Inferior parietal cortex (tissue), 1 donor: Measurements from ENCODE around the gene BPIFB6.
"Not testable (repeated sequence)": the region's sequence is repeated elsewhere in the genome, so short reads cannot be mapped to it uniquely, and the experiment has no call there.

Experiments used
- DNase-seq: peaks from one replicate; pipeline ENCODE4 v3.0.0-alpha.2; 2016; ENCODE audit errors: extremely low spot score

The BPIFB6 gene

DNA sequence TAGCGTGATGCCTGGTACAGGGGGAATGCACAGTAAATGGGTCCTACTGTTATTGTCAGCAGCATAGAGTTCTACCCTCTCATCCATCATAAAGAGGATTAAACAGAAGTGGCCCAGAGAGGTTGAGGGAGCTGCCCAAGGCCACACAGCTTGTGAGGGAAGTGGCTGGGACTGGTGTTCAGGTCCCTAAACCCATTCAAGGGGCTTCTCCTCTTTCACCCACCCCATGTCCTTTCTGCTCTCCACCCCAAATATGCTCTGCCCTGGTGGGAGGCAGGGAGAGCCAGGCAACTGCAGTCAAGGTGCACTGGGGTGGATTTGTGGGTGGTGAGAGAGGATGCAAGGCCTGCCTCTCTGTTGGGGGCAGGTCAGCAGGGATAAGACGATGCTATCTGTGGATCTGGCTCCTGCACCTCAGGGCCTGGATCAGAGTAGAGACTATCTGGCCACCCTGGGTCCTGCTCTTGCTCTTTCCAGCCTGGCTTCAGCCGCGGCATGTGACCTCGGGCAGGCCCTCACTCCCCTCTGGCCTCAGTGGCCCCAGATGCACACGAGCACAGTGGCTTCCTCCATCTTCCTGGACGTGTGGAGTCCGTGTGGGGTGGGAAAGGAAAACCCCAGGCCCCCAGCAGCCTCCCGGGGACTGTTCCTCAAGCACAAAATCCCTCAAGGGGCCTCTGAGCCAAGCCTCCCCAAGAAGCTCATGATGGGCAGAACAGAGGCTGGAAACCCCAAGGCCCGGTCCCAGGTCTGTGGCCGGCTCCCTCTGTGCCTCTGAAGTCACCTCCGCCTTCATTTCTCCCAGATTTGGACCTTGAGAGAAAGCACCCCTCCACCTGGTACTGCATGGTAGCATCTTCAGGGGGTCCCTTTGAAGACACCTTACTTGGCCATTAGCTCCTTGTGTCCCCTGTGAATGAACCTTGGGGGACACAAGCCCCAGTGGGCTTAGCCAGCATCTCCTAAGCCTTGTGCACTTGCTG, 3.4 kb upstream of the BPIFB6 start:
- no peak for DNase-seq

DNA sequence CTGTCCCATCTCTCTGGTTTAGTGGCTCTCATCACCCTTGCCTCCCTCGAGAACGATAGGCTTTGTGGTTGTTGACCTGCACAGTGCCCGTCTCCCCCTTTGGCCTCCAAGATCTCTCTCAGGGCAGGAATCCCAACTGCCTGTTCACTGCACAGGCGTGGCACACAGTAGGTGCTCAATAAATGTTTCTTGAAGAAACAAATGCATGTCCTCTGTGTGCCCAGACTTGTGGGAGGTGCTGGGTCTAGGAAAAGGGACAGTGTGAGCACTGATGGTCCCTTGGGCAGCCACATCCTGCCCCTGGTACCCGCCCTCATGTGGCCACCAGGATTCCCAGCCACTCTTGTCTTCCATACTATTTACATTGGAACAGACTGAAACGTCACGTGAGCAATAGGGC, 2.6 kb upstream of the BPIFB6 start:
- DNase-seq, result no peak

DNA sequence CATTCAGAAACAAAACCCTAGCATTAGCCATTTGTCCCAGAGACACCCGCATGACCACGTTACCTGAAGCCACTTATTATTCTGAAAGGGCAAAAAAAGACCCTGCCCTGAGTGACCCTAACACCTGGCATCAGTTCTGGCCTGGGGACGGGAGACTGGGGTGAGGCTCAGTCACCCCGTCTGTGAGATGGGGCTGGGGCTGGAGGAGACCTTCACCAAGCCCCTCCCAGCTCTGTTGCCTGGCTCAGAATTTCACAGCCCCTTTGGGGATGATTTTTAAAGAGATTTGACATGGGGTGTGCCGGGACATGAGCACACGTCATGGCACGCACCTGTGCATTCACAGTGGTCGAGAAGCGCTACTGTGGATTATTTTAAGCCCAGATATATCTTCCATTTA, 1.4 kb upstream of the BPIFB6 start:
- DNase-seq, result no peak

DNA sequence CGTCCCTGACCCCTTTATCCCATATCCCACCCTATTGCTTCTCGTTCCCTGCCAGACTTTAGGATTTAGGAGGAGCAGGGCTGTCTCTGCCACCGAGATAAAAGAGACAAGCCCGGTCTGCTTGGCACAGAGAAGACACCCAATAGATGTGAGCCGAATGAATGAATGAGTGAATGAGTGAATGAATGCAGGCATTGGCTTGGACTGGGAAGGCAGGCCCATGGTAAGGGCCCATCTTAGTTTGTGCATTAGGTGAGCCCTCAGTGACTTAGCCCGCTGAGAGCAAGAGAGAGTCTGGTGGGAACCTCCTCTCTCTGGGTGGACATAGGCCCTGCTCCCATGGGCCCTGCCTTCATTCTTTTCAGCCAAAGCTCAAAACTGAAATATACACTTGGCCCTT, 879 bp upstream of the BPIFB6 start:
- no peak for DNase-seq

DNA sequence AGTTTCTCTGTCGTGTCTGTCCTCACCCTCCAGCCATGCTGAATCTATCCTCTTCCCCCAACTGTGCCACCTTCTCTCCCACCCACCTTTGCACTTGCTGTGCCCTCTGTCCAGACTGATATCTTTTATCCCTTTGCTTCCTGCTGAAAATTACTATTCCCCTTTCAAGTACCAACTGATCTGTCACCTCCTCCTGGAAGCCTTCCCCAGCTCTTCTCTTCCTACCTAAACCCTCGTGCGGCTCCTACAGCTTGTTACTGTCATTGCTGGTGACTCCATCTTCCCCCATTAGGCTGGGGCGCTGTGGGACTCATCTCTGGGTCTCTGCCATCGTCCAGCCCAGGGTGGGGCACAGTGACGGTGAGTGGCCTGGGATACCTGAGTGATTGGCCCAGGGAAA, 1.1 kb downstream of the BPIFB6 start:
- no peak for DNase-seq

DNA sequence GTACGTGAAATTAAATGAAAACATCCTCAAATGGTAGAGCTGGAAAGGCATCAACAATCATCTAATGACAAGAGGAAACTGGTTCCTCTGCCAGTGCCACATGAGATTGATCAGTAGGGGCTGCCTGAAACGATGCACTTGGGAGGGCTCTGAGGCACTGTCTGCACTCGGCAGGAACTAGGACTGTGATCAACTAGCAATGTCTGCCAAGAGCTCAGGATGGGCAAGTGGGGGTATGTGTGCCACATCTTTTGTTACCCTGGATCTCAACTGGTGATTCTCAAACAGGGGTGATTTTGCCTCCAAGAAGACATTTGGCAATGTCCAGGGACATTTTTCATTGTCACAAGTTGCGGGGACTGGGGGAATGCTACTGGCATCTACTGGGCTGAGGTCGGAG, 1.9 kb downstream of the BPIFB6 start:
- DNase-seq, result no peak

DNA sequence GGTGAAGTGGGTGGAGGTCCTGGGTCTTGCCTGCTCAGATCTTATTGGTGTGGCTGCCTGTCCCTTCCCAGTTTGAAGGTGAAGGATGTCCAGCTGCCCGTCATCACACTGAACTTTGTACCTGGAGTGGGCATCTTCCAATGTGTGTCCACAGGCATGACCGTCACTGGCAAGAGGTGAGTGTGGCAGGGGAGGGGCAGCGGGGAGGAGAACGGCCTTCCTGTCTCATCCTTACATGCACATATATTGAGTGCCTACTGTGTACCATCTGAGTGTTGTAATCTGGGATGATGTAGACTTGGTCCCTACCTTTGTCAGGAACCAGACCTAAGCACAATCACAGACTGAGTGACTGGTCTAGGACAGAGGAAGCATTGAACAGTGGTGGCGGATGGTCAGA, 2.7 kb downstream of the BPIFB6 start:
- no peak for DNase-seq

DNA sequence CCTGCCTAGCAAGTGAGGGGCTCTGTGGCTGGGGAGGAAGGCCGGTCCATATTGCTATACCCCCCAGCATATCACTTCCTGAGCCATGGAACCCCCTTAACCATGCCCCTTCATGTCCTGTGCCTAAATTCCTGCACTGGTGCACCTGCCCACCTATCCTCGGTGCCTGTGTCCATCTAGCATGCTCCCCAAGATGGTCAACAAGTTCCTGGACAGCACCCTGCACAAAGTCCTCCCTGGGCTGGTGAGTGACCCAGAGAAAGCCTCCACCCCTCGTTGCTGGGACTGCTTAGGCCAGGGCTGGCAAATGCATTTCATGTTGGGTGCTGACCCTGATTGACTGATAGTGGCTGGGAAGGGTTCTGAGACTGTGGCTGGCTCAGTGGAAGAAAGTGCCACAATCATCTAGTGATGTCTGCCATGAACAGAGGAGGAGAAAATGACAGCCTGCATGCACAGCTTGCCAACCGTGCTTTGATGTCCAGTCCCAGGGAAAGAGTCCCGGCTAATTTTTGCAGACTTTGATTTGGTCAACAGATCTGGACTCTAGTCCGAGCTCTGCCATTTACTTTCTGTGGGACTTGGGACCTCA, 3.5 kb downstream of the BPIFB6 start:
- no peak for DNase-seq

DNA sequence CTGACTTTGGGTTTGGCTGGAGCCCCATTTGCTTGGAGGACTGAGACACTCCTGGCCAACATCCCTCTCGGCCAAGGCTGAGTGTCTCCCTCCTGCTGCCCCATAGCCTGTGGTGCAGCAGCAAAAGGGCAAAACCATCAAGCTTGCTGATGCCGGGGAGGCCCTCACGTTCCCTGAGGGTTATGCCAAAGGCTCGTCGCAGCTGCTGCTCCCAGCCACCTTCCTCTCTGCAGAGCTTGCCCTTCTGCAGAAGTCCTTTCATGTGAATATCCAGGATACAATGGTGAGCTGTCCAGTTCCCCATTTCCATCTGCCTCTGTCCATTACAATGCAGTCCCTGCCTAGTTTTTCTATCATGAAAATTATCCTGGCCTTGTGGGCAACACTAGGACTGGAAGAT, 6.0 kb downstream of the BPIFB6 start:
- no peak for DNase-seq

DNA sequence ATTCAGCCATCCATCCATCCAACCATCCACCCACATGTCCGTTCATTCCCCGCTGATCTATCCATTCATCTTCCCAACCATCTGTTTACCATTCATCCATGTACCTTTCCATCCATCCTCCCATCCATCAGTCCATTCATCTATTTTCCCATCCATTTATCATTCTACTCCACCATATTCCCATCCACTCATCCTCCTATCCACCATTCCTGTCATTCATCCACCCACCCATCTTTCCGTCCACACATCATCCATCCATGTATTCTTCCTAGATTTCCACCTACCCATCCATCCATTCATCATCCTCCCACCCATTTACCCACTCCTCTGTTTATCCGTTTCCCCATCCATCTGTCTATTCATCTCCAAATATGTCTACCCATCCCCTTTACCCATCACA, 6.8 kb downstream of the BPIFB6 start:
- no peak for DNase-seq

DNA sequence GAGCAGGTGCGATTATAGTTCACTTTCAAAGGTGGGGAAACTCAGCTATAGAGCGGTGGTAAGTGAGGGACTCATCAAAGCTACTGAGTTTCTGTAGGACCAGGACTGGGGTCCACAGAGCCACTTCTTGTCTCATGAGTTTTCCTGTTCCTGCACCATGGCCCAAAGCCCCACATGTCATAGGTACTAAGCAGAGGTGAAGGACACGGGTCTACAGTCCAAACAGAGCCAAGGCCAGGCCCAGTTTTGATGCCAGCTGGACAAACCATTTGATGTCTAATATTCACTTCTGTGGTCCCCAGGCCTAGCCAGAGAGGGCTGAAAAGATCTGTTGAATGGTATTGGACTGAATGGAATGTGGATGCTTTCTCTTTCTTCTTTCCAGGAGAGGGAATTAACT, 11.0 kb downstream of the BPIFB6 start:
- DNase-seq, result no peak

DNA sequence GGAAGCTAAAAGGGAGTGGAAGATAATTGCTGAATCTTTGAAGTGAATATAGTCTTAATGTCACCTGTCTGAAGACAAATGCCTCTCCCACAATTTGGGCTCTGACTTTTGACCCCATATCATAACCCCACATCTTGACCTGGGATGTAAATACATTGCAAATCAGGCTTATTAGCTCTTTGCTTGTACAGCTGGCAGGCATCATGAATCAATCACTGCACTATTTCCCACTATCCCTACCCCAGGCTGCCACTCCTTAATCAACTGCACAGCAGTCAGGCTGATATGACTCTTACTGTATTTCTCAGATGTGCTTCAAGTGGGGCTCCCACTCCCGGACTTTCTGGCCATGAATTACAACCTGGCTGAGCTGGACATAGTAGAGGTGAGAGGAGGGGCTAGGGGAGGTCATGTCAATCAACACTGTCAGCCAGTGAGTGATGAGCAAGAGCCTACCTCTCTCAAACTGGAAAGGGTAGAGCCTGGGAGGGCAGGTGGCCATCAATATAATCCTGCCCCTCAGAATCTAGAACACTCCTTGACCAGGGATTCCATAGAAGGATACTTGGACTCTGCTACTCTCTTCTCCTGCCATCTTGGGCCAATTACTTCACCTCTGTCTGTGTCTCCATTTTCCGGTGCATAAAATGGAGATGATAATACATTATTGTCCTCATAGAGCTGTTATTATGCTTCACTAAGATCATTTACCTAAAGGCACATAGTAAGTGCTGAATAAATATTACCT, 11.7 kb downstream of the BPIFB6 start:
- DNase-seq, result no peak

DNA sequence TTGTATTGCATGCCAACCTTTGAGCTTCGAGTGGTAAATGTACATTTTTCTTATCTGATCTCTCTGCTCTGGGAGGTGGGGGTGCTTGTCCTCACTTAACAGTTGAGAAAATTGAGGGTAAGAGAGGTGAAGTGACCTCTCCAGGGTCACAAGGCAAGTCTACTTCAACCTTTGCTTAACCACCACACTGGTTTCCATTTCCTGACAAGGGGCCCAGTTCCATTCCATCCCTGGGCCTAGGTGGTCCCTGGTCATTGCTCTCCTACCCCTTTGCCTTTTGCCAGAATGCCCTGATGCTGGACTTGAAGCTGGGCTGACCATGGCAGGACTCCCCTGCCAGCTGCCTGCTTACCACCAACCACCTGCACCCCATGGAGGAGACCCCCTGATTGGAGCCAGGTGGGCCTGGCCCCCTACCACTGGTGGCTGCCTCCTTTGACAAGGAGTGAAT, 12.3 kb downstream of the BPIFB6 start:
- DNase-seq, result no peak

DNA sequence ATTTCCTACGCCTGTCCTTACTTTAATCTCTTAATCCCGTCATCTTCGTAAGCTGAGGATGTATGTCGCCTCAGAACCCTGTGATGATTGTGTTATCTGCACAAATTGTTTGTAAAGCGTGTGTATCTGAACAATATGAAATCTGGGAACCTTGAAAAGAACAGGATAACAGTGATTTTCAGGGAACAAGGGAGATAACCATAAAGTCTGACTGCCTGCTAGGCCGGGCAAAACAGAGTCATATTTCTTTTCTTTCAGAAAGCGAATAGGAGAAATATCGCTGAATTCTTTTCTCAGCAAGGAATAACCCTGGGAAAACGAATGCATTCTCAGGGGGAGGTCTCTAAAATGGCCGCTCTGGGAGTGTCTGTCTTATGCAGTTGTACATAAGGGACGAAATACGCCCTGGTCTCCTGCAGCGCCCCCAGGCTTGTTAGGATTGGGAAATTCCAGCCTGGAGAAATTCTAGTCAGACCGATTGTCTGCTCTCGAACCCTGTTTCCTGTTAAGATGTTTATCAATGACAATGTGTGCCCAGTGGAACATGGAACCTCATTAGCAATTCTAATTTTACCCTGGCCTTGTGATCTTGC, 13.8 kb downstream of the BPIFB6 start:
- not testable (repeated sequence) for DNase-seq

DNA sequence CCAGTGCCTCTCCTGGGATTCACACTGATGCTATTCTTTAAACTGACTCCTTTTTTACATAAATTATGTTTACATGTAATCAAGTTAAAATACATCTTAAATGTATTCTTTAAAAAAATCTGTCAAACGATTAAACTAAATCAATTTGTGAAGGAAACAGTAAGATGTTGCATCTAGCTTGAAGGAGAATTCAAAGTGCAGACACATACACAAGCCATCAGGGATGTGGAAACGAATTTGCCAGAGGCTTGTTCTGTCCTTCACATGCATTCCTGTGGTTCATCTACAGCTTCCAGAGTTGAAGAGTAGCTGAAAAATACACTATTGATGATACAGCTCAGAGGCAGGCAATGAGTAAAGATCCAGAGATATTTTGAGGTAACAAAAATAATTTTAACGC, 15.0 kb downstream of the BPIFB6 start:
- no peak for DNase-seq

DNA sequence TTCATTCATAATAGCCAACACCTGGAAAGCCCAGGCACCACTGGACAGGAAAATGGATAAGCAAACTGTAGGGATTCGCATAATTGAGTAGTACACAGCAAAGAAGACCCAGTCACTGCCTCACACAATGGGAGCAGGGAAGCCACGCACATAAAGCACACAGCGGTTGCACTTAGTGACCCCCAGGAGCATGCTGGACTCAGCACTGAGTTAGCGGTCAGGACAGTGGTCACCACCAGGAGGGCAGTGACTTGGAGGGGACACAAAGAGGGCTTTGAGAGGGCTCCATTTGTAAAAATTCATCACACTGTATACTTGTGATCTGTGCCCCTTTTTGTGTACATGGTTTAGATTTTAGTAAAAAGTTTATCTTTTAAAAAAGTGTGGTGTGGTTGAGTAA, 19.9 kb downstream of the BPIFB6 start:
- DNase-seq, result no peak

DNA sequence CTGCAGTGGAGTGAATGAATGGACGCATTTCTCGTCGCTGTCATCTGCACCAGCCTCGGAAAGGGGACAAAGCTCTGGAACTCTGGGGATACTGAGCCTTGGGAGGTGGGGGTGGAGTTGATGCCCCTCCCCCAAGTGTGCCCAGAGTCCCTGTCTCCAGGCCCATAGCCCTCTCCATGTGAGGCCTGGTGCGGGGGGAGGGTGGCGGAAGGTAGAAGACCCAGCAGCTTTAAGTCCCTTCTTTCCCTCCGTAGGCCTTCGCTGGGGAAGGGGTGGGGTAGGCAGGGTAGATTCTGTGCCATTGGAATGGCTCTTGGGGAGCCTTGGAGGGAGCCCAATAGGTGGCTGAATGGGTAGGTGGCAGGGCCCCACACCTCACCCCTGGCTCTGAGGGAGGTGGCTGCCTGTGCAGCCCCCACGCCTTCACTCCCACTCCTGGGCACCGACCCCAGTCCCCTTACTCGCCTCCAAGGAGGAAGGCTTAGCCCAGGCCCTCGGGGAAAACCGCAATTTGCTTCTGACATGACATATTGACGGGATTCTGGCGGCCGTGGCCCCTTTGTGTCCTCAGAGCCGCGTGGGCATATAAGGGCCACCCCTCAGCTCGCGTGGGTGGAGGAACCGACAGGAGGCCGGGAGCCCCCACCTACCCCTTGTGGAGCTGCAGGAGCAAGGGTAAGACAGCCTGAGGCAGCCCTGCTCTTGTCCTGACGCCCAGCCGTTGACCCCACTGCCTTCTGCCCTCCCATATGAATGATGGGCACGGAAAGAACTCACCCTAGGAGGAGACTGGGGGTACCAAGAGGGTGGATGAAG, 22.1 kb downstream of the BPIFB6 start, which contains the start of gene BPIFB3:
TSS of gene BPIFB3 (plus strand) at position 613 of the 816 bp plus-strand sequence. CDS start 1,533 bp downstream, outside the sequence.
- DNase-seq, result no peak

DNA sequence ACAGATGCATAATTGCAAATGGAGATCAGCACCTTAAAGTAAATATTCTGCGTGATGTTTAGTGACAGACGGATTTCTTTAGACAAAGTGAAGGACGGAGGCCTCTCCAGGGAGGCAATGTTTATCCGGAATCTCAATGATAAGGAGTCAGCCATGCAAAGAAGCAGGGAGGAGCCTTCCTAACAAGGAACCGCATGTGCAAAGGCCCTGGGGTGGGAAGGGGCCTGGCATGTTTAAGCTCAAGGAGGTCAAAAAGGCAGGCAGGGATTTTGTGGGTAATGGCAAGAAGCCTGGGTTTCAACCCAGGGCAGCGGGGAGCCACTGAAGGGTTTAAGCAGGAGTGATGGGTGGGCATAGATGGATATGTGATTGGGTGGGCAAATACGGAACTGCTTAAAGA, 22.9 kb downstream of the BPIFB6 start:
- no peak for DNase-seq

DNA sequence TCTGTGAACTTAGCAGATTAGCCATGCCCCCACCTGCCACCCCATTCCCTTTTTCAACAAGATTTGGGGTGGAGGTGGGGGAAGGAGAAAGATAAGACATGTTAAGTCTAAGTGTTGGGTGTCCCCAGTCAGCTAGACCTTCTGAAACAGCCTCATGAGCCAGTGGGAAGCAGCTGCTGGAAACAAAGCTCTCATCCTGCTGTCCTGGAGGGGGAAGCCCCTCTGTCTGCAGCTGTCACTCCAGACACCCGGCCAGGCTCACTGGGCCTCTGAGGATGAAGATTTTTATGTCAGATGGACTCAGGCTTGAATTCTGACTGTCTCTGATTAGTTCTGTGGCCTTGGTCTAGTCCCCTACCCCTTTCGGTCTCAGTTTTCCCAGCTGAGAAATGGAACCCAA, 23.3 kb downstream of the BPIFB6 start:
- no peak for DNase-seq

DNA sequence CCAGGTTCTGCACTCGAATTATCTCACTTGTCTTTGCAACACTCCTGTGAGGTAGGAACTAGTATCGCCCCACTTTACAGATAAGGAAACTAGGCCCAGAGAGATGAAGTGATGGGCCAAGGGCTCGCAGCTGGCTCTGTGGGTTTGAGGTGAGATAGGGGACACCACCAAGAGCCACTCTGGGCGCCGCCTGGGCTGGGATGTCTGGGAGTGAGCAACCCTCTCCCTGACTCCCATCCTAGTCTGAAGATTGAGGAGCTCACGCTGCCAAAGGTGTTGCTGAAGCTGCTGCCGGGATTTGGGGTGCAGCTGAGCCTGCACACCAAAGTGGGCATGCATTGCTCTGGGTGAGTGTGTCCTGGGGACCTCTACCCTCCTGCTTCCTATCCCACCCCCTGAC, 27.7 kb downstream of the BPIFB6 start:
- no peak for DNase-seq

DNA sequence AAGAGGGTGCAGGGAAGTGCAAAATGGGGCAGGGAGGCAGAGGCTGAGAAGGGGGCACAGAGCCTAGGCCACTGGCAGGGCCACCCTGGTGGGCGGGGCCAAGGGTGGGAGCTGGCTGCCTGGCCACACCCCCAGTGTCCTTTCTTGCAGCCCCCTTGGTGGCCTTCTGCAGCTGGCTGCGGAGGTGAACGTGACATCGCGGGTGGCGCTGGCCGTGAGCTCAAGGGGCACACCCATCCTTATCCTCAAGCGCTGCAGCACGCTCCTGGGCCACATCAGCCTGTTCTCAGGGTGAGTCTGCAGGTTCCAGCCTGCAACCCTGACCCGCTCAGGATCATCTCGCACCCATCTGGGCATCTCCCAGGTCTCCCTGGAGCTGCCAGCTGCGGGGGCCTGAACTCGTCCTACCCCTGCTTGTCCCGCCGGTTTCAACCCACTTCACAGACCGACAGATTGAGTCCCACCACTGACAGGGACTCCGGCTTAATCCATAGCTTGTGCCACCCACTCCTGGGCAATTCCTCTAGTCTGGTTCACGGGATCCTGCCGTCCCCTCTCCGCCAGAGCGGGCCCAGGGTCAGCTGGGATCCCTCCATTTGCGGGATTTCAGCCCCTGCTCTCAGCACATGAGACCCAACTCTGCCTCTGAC, 28.4 kb downstream of the BPIFB6 start:
- DNase-seq, result no peak
